ENCODE results near the gene ADGRV1. TPM values are rescaled to one million over a fixed set of nuclear protein-coding genes. Genes with fewer than 3 reads are reported as not detected.

ADGRV1 gene
- total RNA-seq, 4 donors from 2014 or later: 6.0 to 37.0 (median 10.6) TPM

GRCh38 chr5:90941002-90941720, 382.6 kb downstream of the ADGRV1 start:
- intact Hi-C loops (cut with DNase I; ENCODE audit: low total_unique reads): no loop called here
- TF ChIP-seq EP300 (IDR thresholded peaks at IDR 0.05; ENCODE audit: low read depth): no peak
- TF ChIP-seq POLR2A (IDR thresholded peaks at IDR 0.05): no peak
- no peak for TF ChIP-seq POLR2AphosphoS5 (IDR thresholded peaks at IDR 0.05)
- TF ChIP-seq CTCF (IDR thresholded peaks at IDR 0.05): no peak
- Histone ChIP-seq H3K27me3 (no peaks in the 10 kb centered on the region), H3K4me1 (peaks cover 0 to 18% (median 11%) of the 10 kb centered on the region in 4 donors), H3K4me3 (no peak overlapping the region), H3K36me3 (no peaks in the 10 kb centered on the region), H3K9me3 (no peaks in the 10 kb centered on the region), H3K27ac (peak overlapping the region in 3 of 4 donors; percentile 31 to 50 (median 45))
- WGBS, 2 donors (ENCODE audit: low coverage in 1 of 2): 29 to 35% methylated on average over 1 of the region's 1 CpG
- in situ Hi-C loops (cut with MboI; ENCODE audit: low pct_ligation_motif_present in 1 of 4, low pct_unique_long_range_greater_than_20kb in 1 of 4, low sequenced_read_pairs in 3 of 4): loop anchor here in 3 of 4 donors (25.0 kb wide), 3 partner anchors 146 to 271 kb away; no protein-coding TSS in a partner anchor
- DNase-seq: no peak

GRCh38 chr5:90944116-90944515, 385.5 kb downstream of the ADGRV1 start:
- Histone ChIP-seq H3K36me3 (no peaks in the 10 kb centered on the region), H3K27ac (no peak overlapping the region), H3K4me1 (peaks cover 0 to 28% (median 14%) of the 10 kb centered on the region in 4 donors), H3K27me3 (no peaks in the 10 kb centered on the region), H3K9me3 (no peaks in the 10 kb centered on the region), H3K4me3 (no peak overlapping the region)
- DNase-seq: no peak
- intact Hi-C loops (cut with DNase I; ENCODE audit: low total_unique reads) (no loop called here), in situ Hi-C loops (cut with MboI; ENCODE audit: low pct_ligation_motif_present in 1 of 4, low pct_unique_long_range_greater_than_20kb in 1 of 4, low sequenced_read_pairs in 3 of 4) (loop anchor here in 3 of 4 donors (25.0 kb wide), 3 partner anchors 143 to 268 kb away; no protein-coding TSS in a partner anchor)
- TF ChIP-seq CTCF (IDR thresholded peaks at IDR 0.05) (no peak), EP300 (IDR thresholded peaks at IDR 0.05; ENCODE audit: low read depth) (no peak), POLR2AphosphoS5 (IDR thresholded peaks at IDR 0.05) (no peak), POLR2A (IDR thresholded peaks at IDR 0.05) (no peak)

- Histone ChIP-seq H3K9me3 (no peaks in the 10 kb centered on the region), H3K36me3 (no peaks in the 10 kb centered on the region), H3K27me3 (no peaks in the 10 kb centered on the region), H3K27ac (no peak overlapping the region), H3K4me3 (no peak overlapping the region), H3K4me1 (peaks cover 0 to 15% (median 3%) of the 10 kb centered on the region in 4 donors)
- intact Hi-C loops (cut with DNase I; ENCODE audit: low total_unique reads): no loop called here
- in situ Hi-C loops (cut with MboI; ENCODE audit: low pct_ligation_motif_present in 1 of 4, low pct_unique_long_range_greater_than_20kb in 1 of 4, low sequenced_read_pairs in 3 of 4): loop anchor here in 3 of 4 donors (25.0 kb wide), 3 partner anchors 140 to 265 kb away; no protein-coding TSS in a partner anchor
- no peak for DNase-seq
- 0 to 20% methylated on average over 1 of the region's 1 CpG for WGBS, 2 donors (ENCODE audit: low coverage in 1 of 2)
- TF ChIP-seq EP300 (IDR thresholded peaks at IDR 0.05; ENCODE audit: low read depth) (no peak), CTCF (IDR thresholded peaks at IDR 0.05) (no peak), POLR2A (IDR thresholded peaks at IDR 0.05) (no peak), POLR2AphosphoS5 (IDR thresholded peaks at IDR 0.05) (peak in 1 of 3 donors; percentile 17)
Observed at GRCh38 chr5:90947667-90948066, 389.1 kb downstream of the ADGRV1 start.

- 76 to 90% methylated on average over 2 of the region's 2 CpGs for WGBS, 2 donors (ENCODE audit: low coverage in 1 of 2)
- Histone ChIP-seq H3K9me3 (no peaks in the 10 kb centered on the region), H3K27me3 (no peaks in the 10 kb centered on the region), H3K27ac (peak overlapping the region in 2 of 4 donors; percentile 62 to 68), H3K36me3 (no peaks in the 10 kb centered on the region), H3K4me3 (no peak overlapping the region), H3K4me1 (peaks cover 0 to 15% (median 3%) of the 10 kb centered on the region in 4 donors)
- DNase-seq: no peak
- in situ Hi-C loops (cut with MboI; ENCODE audit: low pct_ligation_motif_present in 1 of 4, low pct_unique_long_range_greater_than_20kb in 1 of 4, low sequenced_read_pairs in 3 of 4): loop anchor here in 3 of 4 donors (25.0 kb wide), 3 partner anchors 138 to 263 kb away; no protein-coding TSS in a partner anchor
- intact Hi-C loops (cut with DNase I; ENCODE audit: low total_unique reads): no loop called here
- TF ChIP-seq POLR2A (IDR thresholded peaks at IDR 0.05) (no peak), EP300 (IDR thresholded peaks at IDR 0.05; ENCODE audit: low read depth) (no peak), POLR2AphosphoS5 (IDR thresholded peaks at IDR 0.05) (no peak), CTCF (IDR thresholded peaks at IDR 0.05) (no peak)
Observed at GRCh38 chr5:90948969-90949368, 390.4 kb downstream of the ADGRV1 start.
